Uterus (tissue), 4 donors: ENCODE measurements around the gene TMEM95. TPM values are rescaled to one million over a fixed set of nuclear protein-coding genes. Genes with fewer than 3 reads are reported as not detected.

ENCODE experiments used
- DNase-seq, 2 donors: peaks; one replicate each; pipeline ENCODE4 v3.0.0-alpha.2; 2019 to 2020
- H3K27ac ChIP-seq, 2 donors: fragments of 200-600 bp; sonication (generic); 1 replicate in 1 of 2; 2 replicates in 1 of 2; pipeline ENCODE4 v1.5.1; 2016 to 2018
- H3K27me3 ChIP-seq, 2 donors: fragments of 200-600 bp; sonication (generic); one replicate each; pipeline ENCODE4 v1.5.1; 2018 to 2019; ENCODE audit warnings: control low read depth in 1 of 2
- H3K36me3 ChIP-seq, 2 donors: fragments of 200-600 bp; sonication (generic); one replicate each; pipeline ENCODE4 v1.5.1; 2019; ENCODE audit warnings: control low read depth in 1 of 2
- H3K4me1 ChIP-seq, 2 donors: fragments of 200-600 bp; sonication (generic); one replicate each; pipeline ENCODE4 v1.5.1; 2018 to 2019; ENCODE audit warnings: control low read depth in 1 of 2
- H3K4me3 ChIP-seq, 2 donors: fragments of 200-600 bp; sonication (generic); 1 replicate in 1 of 2; 2 replicates in 1 of 2; pipeline ENCODE4 v1.5.1; 2018 to 2019; ENCODE audit warnings: mild to moderate bottlenecking in 1 of 2
- H3K9me3 ChIP-seq, 2 donors: fragments of 200-600 bp; sonication (generic); one replicate each; pipeline ENCODE4 v1.5.1; 2019; ENCODE audit warnings: control low read depth in 1 of 2
- POLR2A ChIP-seq, 2 donors: fragments of 450-650 bp; IDR thresholded peaks; one replicate each; pipeline ENCODE4 v1.6.1; 2016; ENCODE audit warnings: antibody characterized with exemption in 2 of 2, mild to moderate bottlenecking in 1 of 2, moderate library complexity in 1 of 2
- intact Hi-C: fragments of 100-400 bp; cut with DNase I; formaldehyde crosslinking; loops from one replicate; pipeline ENCODE4 v1.15.1; 2023; ENCODE audit warnings: low total_unique reads
- small RNA-seq: library from RNA; depleted of rRNA; stranded (forward); fragments of <200 nt; gene quantifications from one replicate; pipeline ENCODE3, GENCODE V24; 2016
- total RNA-seq, 4 donors: library from RNA; depleted of rRNA in 3 of 4; stranded (reverse); fragments of >200 nt in 3 of 4; gene quantifications; one replicate each; pipeline versions ENCODE4 v1.1.0 to v1.2.4, GENCODE V29; 2014 to 2023
- TF ChIP-seq, protein P1 (sequence below), 4 experiments: fragments of 200-600 bp in 2 of 4; fragments of 450-650 bp in 2 of 4; sonication (generic) in 2 of 4; IDR thresholded peaks; one replicate each; pipeline ENCODE4 v1.5.1; 2016 to 2019; ENCODE audit warnings: antibody characterized with exemption in 4 of 4, mild to moderate bottlenecking in 2 of 4, moderate library complexity in 1 of 4
- donor health status: DM: yes; HTN: yes; CAD: no.

The TMEM95 gene
- total RNA-seq, 4 donors from 2014 or later: not detected

DNA sequence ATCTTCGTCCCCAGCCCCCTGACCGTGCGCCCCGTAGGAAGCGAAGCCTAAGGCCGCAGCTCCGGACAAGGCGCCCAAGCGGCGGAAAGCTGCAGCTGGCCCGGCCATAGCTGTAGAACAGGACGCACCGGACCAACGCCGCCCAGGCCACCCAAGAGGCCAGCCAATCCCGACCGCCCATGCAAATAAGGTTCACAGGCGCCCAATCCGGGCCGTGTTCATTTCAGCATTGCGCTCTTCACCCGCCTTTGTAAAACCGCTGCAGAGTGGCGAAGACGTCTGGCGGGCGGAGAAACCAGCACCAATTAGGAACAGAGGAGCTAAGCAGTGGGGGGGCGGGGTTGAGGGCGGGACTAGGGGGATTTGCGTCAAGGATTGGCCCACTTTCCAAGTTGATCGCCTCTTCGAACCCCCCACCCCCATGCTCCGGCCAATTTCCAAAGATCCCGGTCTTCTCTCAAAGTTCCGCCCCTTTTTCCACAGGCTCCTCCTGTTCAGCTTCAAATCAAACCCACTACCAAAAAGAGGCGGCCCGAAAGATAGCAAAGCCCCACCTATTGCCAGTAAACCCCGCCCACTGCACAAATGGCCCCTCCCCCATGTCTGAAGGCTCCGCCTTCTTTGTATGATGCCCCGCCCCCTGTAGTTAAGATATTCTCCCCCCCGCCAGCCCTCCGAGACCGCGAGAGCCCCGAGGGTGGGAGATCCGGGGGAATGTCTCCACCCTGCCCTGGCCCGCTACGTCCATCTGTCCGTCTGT, 49.2 kb downstream of the TMEM95 start, which contains the start of gene TMEM256:
Gene TMEM256 (minus strand): TSS at position 121 of the 760 bp plus-strand sequence. CDS start 13 bp downstream, at position 108.
- peak; percentile 98 to 99 for DNase-seq
- Histone ChIP-seq H3K9me3 (no peaks in the 10 kb centered on the region), H3K27ac (peak within 1 kb of the TSS; percentile 93 to 94), H3K36me3 (no peaks in the 10 kb centered on the region), H3K27me3 (no peaks in the 10 kb centered on the region), H3K4me3 (peak within 1 kb of the TSS; percentile 54 to 73), H3K4me1 (peaks cover 0 to 5% of the 10 kb centered on the region in 2 donors)
- intact Hi-C loops: no loop called here
- TF ChIP-seq POLR2A (IDR thresholded peaks at IDR 0.05): peak; percentile 96 to 99
- TF ChIP-seq, protein P1, sequence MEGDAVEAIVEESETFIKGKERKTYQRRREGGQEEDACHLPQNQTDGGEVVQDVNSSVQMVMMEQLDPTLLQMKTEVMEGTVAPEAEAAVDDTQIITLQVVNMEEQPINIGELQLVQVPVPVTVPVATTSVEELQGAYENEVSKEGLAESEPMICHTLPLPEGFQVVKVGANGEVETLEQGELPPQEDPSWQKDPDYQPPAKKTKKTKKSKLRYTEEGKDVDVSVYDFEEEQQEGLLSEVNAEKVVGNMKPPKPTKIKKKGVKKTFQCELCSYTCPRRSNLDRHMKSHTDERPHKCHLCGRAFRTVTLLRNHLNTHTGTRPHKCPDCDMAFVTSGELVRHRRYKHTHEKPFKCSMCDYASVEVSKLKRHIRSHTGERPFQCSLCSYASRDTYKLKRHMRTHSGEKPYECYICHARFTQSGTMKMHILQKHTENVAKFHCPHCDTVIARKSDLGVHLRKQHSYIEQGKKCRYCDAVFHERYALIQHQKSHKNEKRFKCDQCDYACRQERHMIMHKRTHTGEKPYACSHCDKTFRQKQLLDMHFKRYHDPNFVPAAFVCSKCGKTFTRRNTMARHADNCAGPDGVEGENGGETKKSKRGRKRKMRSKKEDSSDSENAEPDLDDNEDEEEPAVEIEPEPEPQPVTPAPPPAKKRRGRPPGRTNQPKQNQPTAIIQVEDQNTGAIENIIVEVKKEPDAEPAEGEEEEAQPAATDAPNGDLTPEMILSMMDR (IDR thresholded peaks at IDR 0.05): peak in 2 of 4 experiments; percentile 45 to 46

DNA sequence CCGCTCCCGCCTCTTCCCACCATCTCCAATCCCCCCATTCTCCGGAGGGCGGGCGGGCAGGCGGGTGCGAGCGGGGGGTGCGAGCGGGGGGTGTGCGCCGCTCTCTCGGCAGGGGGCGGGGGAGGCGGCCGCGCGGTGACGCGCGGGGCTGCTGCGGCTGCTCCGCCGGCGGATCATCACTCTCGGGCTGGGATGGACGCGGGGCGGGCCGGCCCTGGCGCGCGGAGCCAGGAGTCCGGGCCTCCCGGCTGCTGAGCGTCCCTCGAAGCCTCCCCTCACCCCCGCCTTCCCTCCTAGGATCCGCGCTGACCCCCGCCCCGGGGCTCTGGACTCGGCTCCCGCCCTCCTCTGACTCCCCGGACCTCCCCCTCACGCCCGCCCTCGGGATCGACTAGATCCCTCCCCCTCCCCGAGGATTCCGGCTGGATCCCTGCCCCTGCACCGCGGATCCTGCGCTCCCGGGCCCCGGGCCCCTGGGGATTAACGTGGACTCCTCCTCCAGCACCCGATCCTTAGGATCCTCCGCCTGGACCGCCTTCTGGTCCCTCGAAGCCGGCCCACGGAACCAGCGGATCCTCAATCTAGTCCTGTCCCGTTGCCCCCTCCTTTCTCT, 49.9 kb downstream of the TMEM95 start:
- intact Hi-C loops: no loop called here

DNA sequence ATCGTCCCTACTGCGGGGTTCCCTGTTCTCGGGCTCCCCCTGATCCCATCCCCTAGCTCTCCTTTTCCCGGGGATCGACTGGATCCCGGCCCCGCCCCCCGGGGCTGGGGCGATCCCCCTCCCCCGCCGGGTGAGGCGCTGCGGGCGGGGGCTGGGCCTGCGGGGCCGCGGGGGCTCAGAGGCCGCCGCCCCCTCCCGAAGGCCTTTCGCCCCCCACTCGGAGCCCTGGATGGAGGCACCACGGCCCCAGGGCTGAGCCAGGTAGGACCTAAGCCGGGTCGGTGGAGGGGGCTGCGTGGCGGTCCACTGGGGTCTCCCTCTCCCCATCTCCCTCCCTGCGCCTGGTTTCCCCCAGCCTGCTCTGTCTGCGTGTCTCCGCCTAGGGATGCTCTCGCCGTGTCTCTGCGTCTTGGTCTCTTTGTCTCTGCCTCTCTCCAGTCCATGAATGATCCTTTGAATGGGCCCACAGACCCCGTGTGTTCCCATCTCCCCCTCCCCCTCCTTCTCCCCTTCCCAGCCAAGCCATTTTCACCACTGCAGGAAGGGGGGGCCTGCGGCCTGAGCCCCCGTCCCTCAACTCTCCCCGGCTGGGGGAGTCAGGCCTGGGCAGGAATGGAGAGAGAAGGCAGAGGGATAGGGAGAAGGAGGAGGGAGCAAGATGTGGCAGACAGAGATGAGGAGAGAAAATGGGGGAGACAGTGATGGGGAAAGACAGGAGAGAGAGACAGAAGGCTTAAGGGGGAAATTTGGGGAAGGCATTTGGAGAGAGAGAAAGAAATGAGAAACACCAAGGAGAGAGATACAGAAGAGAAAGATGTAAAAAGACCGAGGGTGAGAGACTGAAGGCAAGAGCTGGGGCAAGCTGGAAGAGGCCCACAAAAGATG, 50.6 kb downstream of the TMEM95 start:
- peaks cover 0 to 5% of the 10 kb centered on the region in 2 donors for H3K4me1 ChIP-seq
- intact Hi-C loops: no loop called here
- peak in 1 of 2 donors; percentile 51 for DNase-seq
- TF ChIP-seq, protein P1 (IDR thresholded peaks at IDR 0.05): no peak
- no peak for TF ChIP-seq POLR2A (IDR thresholded peaks at IDR 0.05)
- H3K27ac ChIP-seq: peak overlapping the region; percentile 93 to 94
- H3K36me3 ChIP-seq: no peaks in the 10 kb centered on the region
- H3K9me3 ChIP-seq: no peaks in the 10 kb centered on the region
- H3K4me3 ChIP-seq: peak overlapping the region; percentile 54 to 73
- H3K27me3 ChIP-seq: no peaks in the 10 kb centered on the region

More for the DNA sequence above, 49.9 kb downstream of the TMEM95 start:
- peak in 1 of 2 donors; percentile 75 for DNase-seq
- H3K4me1 ChIP-seq: peaks cover 0 to 5% of the 10 kb centered on the region in 2 donors
- H3K36me3 ChIP-seq: no peaks in the 10 kb centered on the region
- peak overlapping the region; percentile 54 to 73 for H3K4me3 ChIP-seq
- peak overlapping the region; percentile 93 to 94 for H3K27ac ChIP-seq
- H3K27me3 ChIP-seq: no peaks in the 10 kb centered on the region
- H3K9me3 ChIP-seq: no peaks in the 10 kb centered on the region
- TF ChIP-seq, protein P1 (IDR thresholded peaks at IDR 0.05): peak in 1 of 4 experiments; percentile 11
- TF ChIP-seq POLR2A (IDR thresholded peaks at IDR 0.05): peak in 1 of 2 donors; percentile 89

GRCh38 chr17:7406235-7406825, 51.4 kb downstream of the TMEM95 start:
- intact Hi-C loops: no loop called here
- DNase-seq: no peak

More at GRCh38 chr17:7406235-7406825, 51.4 kb downstream of the TMEM95 start:
- H3K4me3 ChIP-seq: peak overlapping the region in 1 of 2 donors; percentile 54
- H3K4me1 ChIP-seq: peaks cover 0 to 5% of the 10 kb centered on the region in 2 donors
- H3K9me3 ChIP-seq: no peaks in the 10 kb centered on the region
- peak overlapping the region; percentile 93 to 94 for H3K27ac ChIP-seq
- H3K36me3 ChIP-seq: no peaks in the 10 kb centered on the region
- H3K27me3 ChIP-seq: no peaks in the 10 kb centered on the region
- TF ChIP-seq, protein P1 (IDR thresholded peaks at IDR 0.05): no peak
- TF ChIP-seq POLR2A (IDR thresholded peaks at IDR 0.05): no peak

Small RNA genes within 50 kb of the gene (small RNA-seq; reads per million reads assigned to genes)
- gene AC026954.2: not detected

Other genes with a start within 250 kb of the TMEM95 start
- gene ASGR2, start 240.3 kb upstream of the TMEM95 start, total RNA-seq: not detected
- gene ASGR1, start 175.8 kb upstream of the TMEM95 start, total RNA-seq: 1 to 10 TPM in 2 of 4 donors, under 1 TPM in 1, not detected in 1; 0.77 to 3.2 (median 1.8) TPM
- 10 to 100 TPM; 22.8 to 64.0 (median 48.4) TPM for gene DLG4, start 135.3 kb upstream of the TMEM95 start, total RNA-seq
- 100 to 1,000 TPM; 167 to 800 (median 399) TPM for gene ACADVL, start 135.2 kb upstream of the TMEM95 start, total RNA-seq
- gene DVL2, start 120.6 kb upstream of the TMEM95 start, total RNA-seq: 10 to 100 TPM in 3 of 4 donors, 1 to 10 TPM in 1; 5.1 to 83.2 (median 53.5) TPM
- 10 to 100 TPM in 3 of 4 donors, 1 to 10 TPM in 1; 9.7 to 68.1 (median 29.7) TPM for gene PHF23, start 115.7 kb upstream of the TMEM95 start, total RNA-seq
- gene GABARAP, start 112.7 kb upstream of the TMEM95 start, total RNA-seq: 100 to 1,000 TPM; 220 to 467 (median 366) TPM
- gene CTDNEP1, start 103.4 kb upstream of the TMEM95 start, total RNA-seq: 100 to 1,000 TPM in 1 of 4 donors, 10 to 100 TPM in 3; 13.8 to 115 (median 37.2) TPM
- gene ELP5, start 102.9 kb upstream of the TMEM95 start, total RNA-seq: 10 to 100 TPM; 41.9 to 65.6 (median 51.3) TPM
- gene CLDN7, start 92.7 kb upstream of the TMEM95 start, total RNA-seq: 10 to 100 TPM in 1 of 4 donors, under 1 TPM in 3; 0.29 to 24.4 (median 0.68) TPM
- 10 to 100 TPM in 2 of 4 donors, 1 to 10 TPM in 2; 1.8 to 25.9 (median 12.6) TPM for gene SLC2A4, start 73.4 kb upstream of the TMEM95 start, total RNA-seq
- gene YBX2, start 60.5 kb upstream of the TMEM95 start, total RNA-seq: 1 to 10 TPM in 2 of 4 donors, not detected in 2; 2.4 to 4.4 TPM
- 100 to 1,000 TPM in 3 of 4 donors, 10 to 100 TPM in 1; 75.3 to 219 (median 198) TPM for gene EIF5A, start 47.5 kb upstream of the TMEM95 start, total RNA-seq
- 10 to 100 TPM; 34.0 to 68.3 (median 43.9) TPM for gene GPS2, start 39.8 kb upstream of the TMEM95 start, total RNA-seq
- gene NEURL4, start 25.8 kb upstream of the TMEM95 start, total RNA-seq: 10 to 100 TPM; 12.4 to 64.7 (median 34.1) TPM
- gene ACAP1, start 18.6 kb upstream of the TMEM95 start, total RNA-seq: 10 to 100 TPM in 1 of 4 donors, 1 to 10 TPM in 2, under 1 TPM in 1; 0.29 to 11.2 (median 1.7) TPM
- 10 to 100 TPM in 1 of 4 donors, 1 to 10 TPM in 3; 2.6 to 14.7 (median 7.2) TPM for gene KCTD11, start 3.0 kb upstream of the TMEM95 start, total RNA-seq
- gene TNK1, start 25.9 kb downstream of the TMEM95 start, total RNA-seq: 1 to 10 TPM in 3 of 4 donors, under 1 TPM in 1; 0.26 to 9.2 (median 1.8) TPM
- gene PLSCR3, start 39.4 kb downstream of the TMEM95 start, total RNA-seq: 10 to 100 TPM in 3 of 4 donors, under 1 TPM in 1; 0.77 to 42.6 (median 17.6) TPM
- 100 to 1,000 TPM in 3 of 4 donors, 10 to 100 TPM in 1; 26.0 to 131 (median 115) TPM for gene TMEM256, start 48.9 kb downstream of the TMEM95 start, total RNA-seq
- 10 to 100 TPM; 14.2 to 81.9 (median 19.7) TPM for gene NLGN2, start 52.7 kb downstream of the TMEM95 start, total RNA-seq
- gene SPEM1, start 65.2 kb downstream of the TMEM95 start, total RNA-seq: not detected
- not detected for gene SPEM2, start 70.5 kb downstream of the TMEM95 start, total RNA-seq
- not detected for gene SPEM3, start 73.7 kb downstream of the TMEM95 start, total RNA-seq
- 1 to 10 TPM in 2 of 4 donors, under 1 TPM in 1, not detected in 1; 0.29 to 2.8 (median 2.0) TPM for gene TMEM102, start 80.3 kb downstream of the TMEM95 start, total RNA-seq
- 10 to 100 TPM in 1 of 4 donors, 1 to 10 TPM in 2, not detected in 1; 2.8 to 17.9 (median 6.2) TPM for gene FGF11, start 84.4 kb downstream of the TMEM95 start, total RNA-seq
- gene CHRNB1, start 89.9 kb downstream of the TMEM95 start, total RNA-seq: 10 to 100 TPM in 2 of 4 donors, 1 to 10 TPM in 2; 3.2 to 16.9 (median 10.9) TPM
- gene ZBTB4, start 124.5 kb downstream of the TMEM95 start, total RNA-seq: 100 to 1,000 TPM in 1 of 4 donors, 10 to 100 TPM in 3; 22.7 to 116 (median 39.2) TPM
- not detected for gene SLC35G6, start 126.3 kb downstream of the TMEM95 start, total RNA-seq
- gene POLR2A, start 129.2 kb downstream of the TMEM95 start, total RNA-seq: 100 to 1,000 TPM in 2 of 4 donors, 10 to 100 TPM in 2; 19.7 to 167 (median 77.6) TPM
- gene TNFSF12, start 193.9 kb downstream of the TMEM95 start, total RNA-seq: 10 to 100 TPM; 15.3 to 63.1 (median 33.7) TPM
- 10 to 100 TPM in 3 of 4 donors, 1 to 10 TPM in 1; 6.8 to 56.9 (median 25.8) TPM for gene TNFSF13, start 203.6 kb downstream of the TMEM95 start, total RNA-seq
- 100 to 1,000 TPM in 1 of 4 donors, 10 to 100 TPM in 3; 45.9 to 106 (median 59.5) TPM for gene SENP3, start 206.8 kb downstream of the TMEM95 start, total RNA-seq
- gene CD68, start 224.5 kb downstream of the TMEM95 start, total RNA-seq: 10 to 100 TPM in 1 of 4 donors, 1 to 10 TPM in 3; 4.4 to 15.9 (median 7.5) TPM
- gene MPDU1, start 228.7 kb downstream of the TMEM95 start, total RNA-seq: 10 to 100 TPM in 3 of 4 donors, 1 to 10 TPM in 1; 2.6 to 63.6 (median 35.0) TPM
- 1 to 10 TPM in 3 of 4 donors, not detected in 1; 1.0 to 7.3 (median 1.1) TPM for gene SOX15, start 234.9 kb downstream of the TMEM95 start, total RNA-seq